NCI-H1436 treated with DMSO at 0.1 percent for 48 hours (cell line): ENCODE measurements around the gene PDE8B.

Source experiments
- DNase-seq: peaks from one replicate; lab custom pipeline; 2025; lab: John Stamatoyannopoulos, UW

The PDE8B gene

GRCh38 chr5:77210091-77210963 is at the start of gene PDE8B:
PDE8B (plus strand) TSS chr5:77210680; CDS start chr5:77210926, 246 bp downstream.
- no peak for DNase-seq

- no peak for DNase-seq
These were observed 47.0 kb upstream of the PDE8B start for GRCh38 chr5:77163453-77163852.

- DNase-seq: no peak
These were observed 43.4 kb upstream of the PDE8B start for GRCh38 chr5:77167063-77167462.

- no peak for DNase-seq
These were observed 42.8 kb upstream of the PDE8B start for GRCh38 chr5:77167695-77168121.

GRCh38 chr5:77168161-77168878 is 42.2 kb upstream of the PDE8B start:
- DNase-seq: no peak

- DNase-seq: no peak
These were observed 41.6 kb upstream of the PDE8B start for GRCh38 chr5:77168879-77169244.

GRCh38 chr5:77170196-77170890 is 40.1 kb upstream of the PDE8B start:
- DNase-seq: no peak

- no peak for DNase-seq
These were observed 39.2 kb upstream of the PDE8B start for GRCh38 chr5:77171141-77171910.

GRCh38 chr5:77172713-77173328 is 37.7 kb upstream of the PDE8B start:
- DNase-seq: no peak

GRCh38 chr5:77174526-77174925 is 36.0 kb upstream of the PDE8B start:
- no peak for DNase-seq

GRCh38 chr5:77175231-77175630 is 35.2 kb upstream of the PDE8B start:
- no peak for DNase-seq

- DNase-seq: no peak
These were observed 34.1 kb upstream of the PDE8B start for GRCh38 chr5:77176429-77176828.

- no peak for DNase-seq
These were observed 32.9 kb upstream of the PDE8B start for GRCh38 chr5:77177576-77177975.

- no peak for DNase-seq
These were observed 30.1 kb upstream of the PDE8B start for GRCh38 chr5:77180167-77181081.

GRCh38 chr5:77181173-77181572 is 29.3 kb upstream of the PDE8B start:
- no peak for DNase-seq

- no peak for DNase-seq
These were observed 28.7 kb upstream of the PDE8B start for GRCh38 chr5:77181596-77182304.

GRCh38 chr5:77182367-77182766 is 28.1 kb upstream of the PDE8B start:
- DNase-seq: no peak

GRCh38 chr5:77186652-77187370 is 23.7 kb upstream of the PDE8B start:
- no peak for DNase-seq

GRCh38 chr5:77189421-77189820 is 21.1 kb upstream of the PDE8B start:
- no peak for DNase-seq
